ENCODE results near the gene BEST1.

DNA sequence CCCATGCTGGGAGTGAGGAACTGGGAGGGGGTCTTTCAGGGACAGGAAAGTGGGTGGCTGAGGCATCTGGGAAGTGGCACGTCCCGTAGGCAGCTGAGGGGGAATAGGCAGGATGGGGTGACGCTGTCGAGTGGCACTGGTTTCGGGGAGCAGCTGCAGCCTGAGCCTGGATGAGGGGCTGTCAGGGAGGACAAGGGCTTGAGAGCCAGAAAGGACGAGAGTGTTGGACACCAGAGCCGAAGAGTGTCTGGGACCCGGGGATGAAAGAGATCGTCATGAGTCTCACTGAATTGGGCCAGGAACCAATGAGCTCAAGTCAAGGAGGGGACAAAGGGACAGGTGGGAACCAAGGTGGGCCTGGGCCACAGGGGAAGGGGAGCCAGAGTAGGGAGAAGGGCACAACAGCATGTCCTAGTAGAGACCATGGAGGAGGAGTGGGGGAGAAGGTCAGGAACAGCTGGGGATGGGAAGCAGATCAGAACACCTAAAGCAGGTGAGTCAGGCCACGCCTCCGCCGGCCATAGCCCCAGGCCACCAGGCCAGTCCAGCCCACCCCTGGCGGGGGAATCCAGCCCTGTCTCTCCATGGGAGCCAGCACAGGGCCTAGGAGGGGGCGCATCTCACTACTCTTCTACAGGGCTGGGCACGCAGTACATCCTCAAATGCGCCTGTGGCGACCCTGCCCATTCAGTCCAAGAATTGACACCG is 37.0 kb upstream of the BEST1 start:
- TF ChIP-seq POLR2AphosphoS5 (IDR thresholded peaks at IDR 0.05; ENCODE audit: borderline replicate concordance, low read depth, low read length), result no peak
- TF ChIP-seq EZH2 (IDR thresholded peaks at IDR 0.05), result no peak
- TF ChIP-seq FOXP2 (optimal IDR thresholded peaks at IDR 0.05; ENCODE audit: control extremely low read depth, extremely low read length, insufficient read depth), result no peak
